HL-60 (cell line): Measurements from ENCODE around the gene BRD4.

Experiments
- DNase-seq, 2 experiments: peaks; one replicate each; pipeline ENCODE4 v3.0.0-alpha.2; 2010 to 2020; ENCODE audit warnings: low read depth in 1 of 2, low spot score in 1 of 2
- H3K27ac ChIP-seq: fragments of 250-450 bp; sonication (Bioruptor Pico); replicated peaks from 2 replicates; pipeline ENCODE4 v1.5.1; 2020; ENCODE audit warnings: mild to moderate bottlenecking, moderate library complexity
- H3K27me3 ChIP-seq: fragments of 250-450 bp; sonication (Bioruptor Pico); 2 replicates; pipeline ENCODE4 v1.5.1; 2021; ENCODE audit warnings: mild to moderate bottlenecking, moderate library complexity; ENCODE audit not compliant: insufficient read depth, poor library complexity, severe bottlenecking
- H3K4me3 ChIP-seq: replicated peaks from 2 replicates; pipeline ENCODE4 v1.5.1; 2011; ENCODE audit warnings: mild to moderate bottlenecking, control low read depth, low read length; ENCODE audit not compliant: insufficient read depth
- CTCF ChIP-seq: IDR thresholded peaks from one replicate; pipeline ENCODE4 v1.5.1; 2011; ENCODE audit warnings: low read length, control low read depth, inconsistent platforms; ENCODE audit not compliant: insufficient read depth
- POLR2AphosphoS5 ChIP-seq: IDR thresholded peaks from 2 replicates; pipeline ENCODE4 v1.6.1; 2012; ENCODE audit warnings: low read depth
- REST ChIP-seq: IDR thresholded peaks from 2 replicates; pipeline ENCODE4 v1.6.1; 2012; ENCODE audit warnings: low read depth; ENCODE audit not compliant: insufficient replicate concordance
- SPI1 ChIP-seq: IDR thresholded peaks from 2 replicates; pipeline ENCODE4 v1.6.1; 2012; ENCODE audit warnings: low read depth, mild to moderate bottlenecking, borderline replicate concordance

The BRD4 gene

GRCh38 chr19:15252398-15253018 lies 79.8 kb downstream of the BRD4 start:
- no peak overlapping the region for H3K4me3 ChIP-seq
- no peaks in the 10 kb centered on the region for H3K27me3 ChIP-seq
- peak in 1 of 2 experiments; percentile 12 for DNase-seq
- TF ChIP-seq REST = no peak
- no peak overlapping the region for H3K27ac ChIP-seq

GRCh38 chr19:15251749-15252397 lies 80.5 kb downstream of the BRD4 start:
- no peak for DNase-seq
- H3K4me3 ChIP-seq = no peak overlapping the region
- H3K27ac ChIP-seq = no peak overlapping the region
- H3K27me3 ChIP-seq = no peaks in the 10 kb centered on the region
- TF ChIP-seq POLR2AphosphoS5 = 0 out of 2 replicates have a peak, but pooled peaks have one; percentile 21
- TF ChIP-seq REST = no peak

GRCh38 chr19:15251010-15251748 lies 81.2 kb downstream of the BRD4 start:
- Histone ChIP-seq H3K27me3 (no peaks in the 10 kb centered on the region), H3K4me3 (no peak overlapping the region), H3K27ac (no peak overlapping the region)
- TF ChIP-seq POLR2AphosphoS5 (0 out of 2 replicates have a peak, but pooled peaks have one; percentile 14), CTCF (no peak)
- DNase-seq = no peak

GRCh38 chr19:15250640-15250993 lies 81.7 kb downstream of the BRD4 start:
- TF ChIP-seq REST = no peak
- TF ChIP-seq SPI1 = no peak
- no peaks in the 10 kb centered on the region for H3K27me3 ChIP-seq
- H3K27ac ChIP-seq = no peak overlapping the region
- H3K4me3 ChIP-seq = no peak overlapping the region
- no peak for DNase-seq
